IMR-90 (cell line): Measurements from ENCODE around the gene SMIM29. TPM values are rescaled to one million over a fixed set of nuclear protein-coding genes. Genes with fewer than 3 reads are reported as not detected.
A peak's percentile ranks its signal among the peaks of the same experiment; 100 is the strongest.

ENCODE experiments used
- ATAC-seq: fragments of 200-7000 bp; cut with Tn5 transposase; 2 replicates; pipeline ENCODE4 v1.9.1; 2020; ENCODE audit warnings: low read depth, mild to moderate bottlenecking, moderate library complexity
- BruUV-seq: library from RNA; stranded (reverse); fragments of 400-500 nt; replicated peaks from 2 replicates; lab custom pipeline; 2021; lab: Mats Ljungman, UMichigan
- CTCF ChIA-PET: fragments of 300-600 bp; formaldehyde crosslinking; extraction: SDS; loops from one replicate; lab custom pipeline; 2021; ENCODE audit warnings: antibody characterized with exemption; lab: Yijun Ruan, JAX
- POLR2A ChIA-PET: fragments of 300-600 bp; sonication (Branson Sonifier 250); formaldehyde crosslinking; loops from one replicate; lab custom pipeline; 2022; ENCODE audit warnings: antibody characterized with exemption; ENCODE audit not compliant: unreplicated experiment; lab: Charles Lee
- DNase-seq: peaks from one replicate; pipeline ENCODE4 v3.0.0; 2013
- H2AFZ ChIP-seq: replicated peaks from 2 replicates; pipeline ENCODE3; 2013; ENCODE audit warnings: low read length, mild to moderate bottlenecking; ENCODE audit not compliant: poor library complexity
- H2AK5ac ChIP-seq: 2 replicates; pipeline ENCODE4 v1.6.1; 2013; ENCODE audit warnings: low read depth, low read length, inconsistent platforms
- H2AK9ac ChIP-seq: replicated peaks from 2 replicates; pipeline ENCODE3; 2013; ENCODE audit warnings: mild to moderate bottlenecking, low read depth, low read length, moderate library complexity; ENCODE audit not compliant: poor library complexity
- H2BK120ac ChIP-seq: 2 replicates; pipeline ENCODE4 v1.6.1; 2013; ENCODE audit warnings: low read depth, low read length, inconsistent platforms
- H2BK15ac ChIP-seq: 3 replicates; pipeline ENCODE4 v1.6.1; 2013; ENCODE audit warnings: low read depth, low read length, inconsistent platforms
- H2BK20ac ChIP-seq: 2 replicates; pipeline ENCODE4 v1.6.1; 2013; ENCODE audit warnings: low read depth, mild to moderate bottlenecking, inconsistent platforms, low read length, moderate library complexity
- H2BK5ac ChIP-seq: 2 replicates; pipeline ENCODE4 v1.6.1; 2013; ENCODE audit warnings: mild to moderate bottlenecking, low read depth, low read length, inconsistent platforms; ENCODE audit not compliant: poor library complexity, severe bottlenecking
- H3K14ac ChIP-seq: replicated peaks from 2 replicates; pipeline ENCODE4 v1.6.1; 2013; ENCODE audit warnings: low read depth, low read length, inconsistent platforms
- H3K18ac ChIP-seq: 2 replicates; pipeline ENCODE4 v1.6.1; 2013; ENCODE audit warnings: low read depth, low read length, control low read depth
- H3K23ac ChIP-seq: 2 replicates; pipeline ENCODE4 v1.6.1; 2013; ENCODE audit warnings: low read depth, low read length, inconsistent platforms
- H3K27ac ChIP-seq: 2 replicates; pipeline ENCODE4 v1.5.1; 2013; ENCODE audit warnings: mild to moderate bottlenecking, control low read depth, low read length; ENCODE audit not compliant: insufficient read depth
- H3K27me3 ChIP-seq: 2 replicates; pipeline ENCODE4 v1.6.1; 2013; ENCODE audit warnings: low read length; ENCODE audit not compliant: control insufficient read depth, insufficient read depth
- H3K36me3 ChIP-seq: 2 replicates; pipeline ENCODE4 v1.6.1; 2013; ENCODE audit warnings: low read length, mixed read lengths; ENCODE audit not compliant: control insufficient read depth, insufficient read depth
- H3K4ac ChIP-seq: 2 replicates; pipeline ENCODE4 v1.6.1; 2013; ENCODE audit warnings: low read depth, low read length, inconsistent platforms
- H3K4me1 ChIP-seq: 2 replicates; pipeline ENCODE4 v1.6.1; 2013; ENCODE audit warnings: low read length, mixed read lengths; ENCODE audit not compliant: control insufficient read depth, insufficient read depth
- H3K4me2 ChIP-seq: 2 replicates; pipeline ENCODE4 v1.6.1; 2013; ENCODE audit warnings: low read depth, mild to moderate bottlenecking, control low read depth, low read length, moderate library complexity
- H3K4me3 ChIP-seq: 2 replicates; pipeline ENCODE4 v1.5.1; 2013; ENCODE audit warnings: low read depth, mild to moderate bottlenecking, control low read depth, low read length, moderate library complexity; ENCODE audit not compliant: insufficient read depth
- H3K56ac ChIP-seq: 2 replicates; pipeline ENCODE4 v1.6.1; 2013; ENCODE audit warnings: low read length, inconsistent platforms; ENCODE audit not compliant: insufficient read depth; ENCODE audit errors: extremely low read depth
- H3K79me1 ChIP-seq, 2 experiments: 2 replicates each; pipeline ENCODE4 v1.6.1; 2013; ENCODE audit warnings: low read length in 2 of 2, inconsistent platforms in 1 of 2, low read depth in 1 of 2
- H3K9ac ChIP-seq: 2 replicates; pipeline ENCODE4 v1.6.1; 2013; ENCODE audit warnings: low read depth, low read length, control low read depth
- H3K9me1 ChIP-seq: 2 replicates; pipeline ENCODE4 v1.6.1; 2013; ENCODE audit warnings: low read length, inconsistent platforms; ENCODE audit not compliant: insufficient read depth
- H3K9me3 ChIP-seq: 2 replicates; pipeline ENCODE4 v1.6.1; 2013; ENCODE audit warnings: low read length; ENCODE audit not compliant: control insufficient read depth, insufficient read depth
- H4K20me1 ChIP-seq: 2 replicates; pipeline ENCODE4 v1.6.1; 2013; ENCODE audit warnings: low read length, inconsistent platforms; ENCODE audit not compliant: insufficient read depth
- H4K5ac ChIP-seq: 2 replicates; pipeline ENCODE4 v1.6.1; 2013; ENCODE audit warnings: mild to moderate bottlenecking, low read depth, low read length, control low read depth
- H4K8ac ChIP-seq, 2 experiments: 2 replicates each; pipeline ENCODE4 v1.6.1; 2013; ENCODE audit warnings: low read depth in 2 of 2, low read length in 2 of 2, control low read depth in 1 of 2, inconsistent platforms in 1 of 2
- H4K91ac ChIP-seq: 2 replicates; pipeline ENCODE4 v1.6.1; 2013; ENCODE audit warnings: low read depth, low read length, inconsistent platforms; ENCODE audit not compliant: insufficient read depth
- BHLHE40 ChIP-seq: fragments of 150-350 bp; IDR thresholded peaks from 2 replicates; pipeline ENCODE4 v1.6.1; 2016; ENCODE audit warnings: mild to moderate bottlenecking, low read depth, low read length
- CEBPB ChIP-seq: IDR thresholded peaks from 2 replicates; pipeline ENCODE4 v1.6.1; 2012; ENCODE audit warnings: low read depth, low read length, improper control_type of control experiment
- CHD1 ChIP-seq: IDR thresholded peaks from 2 replicates; pipeline ENCODE4 v1.6.1; 2012; ENCODE audit warnings: low read depth, low read length, improper control_type of control experiment
- FOS ChIP-seq: fragments of 150-350 bp; IDR thresholded peaks from 2 replicates; pipeline ENCODE4 v1.6.1; 2016; ENCODE audit warnings: low read depth, low read length
- MAZ ChIP-seq: IDR thresholded peaks from 2 replicates; pipeline ENCODE4 v1.6.1; 2012; ENCODE audit warnings: low read depth, mild to moderate bottlenecking, low read length, improper control_type of control experiment, moderate library complexity, borderline replicate concordance
- MXI1 ChIP-seq: IDR thresholded peaks from 2 replicates; pipeline ENCODE4 v1.6.1; 2012; ENCODE audit warnings: low read depth, mild to moderate bottlenecking, low read length, moderate library complexity, borderline replicate concordance
- NFE2L2 ChIP-seq: fragments of 150-350 bp; IDR thresholded peaks from 2 replicates; pipeline ENCODE4 v1.6.1; 2016; ENCODE audit warnings: low read depth, mild to moderate bottlenecking, low read length
- POLR2A ChIP-seq: IDR thresholded peaks from 2 replicates; pipeline ENCODE4 v1.6.1; 2012; ENCODE audit warnings: mild to moderate bottlenecking, low read depth, low read length
- RAD21 ChIP-seq: IDR thresholded peaks from 2 replicates; pipeline ENCODE4 v1.6.1; 2012; ENCODE audit warnings: low read length, improper control_type of control experiment
- RCOR1 ChIP-seq: IDR thresholded peaks from 2 replicates; pipeline ENCODE4 v1.6.1; 2012; ENCODE audit warnings: mild to moderate bottlenecking, low read length, improper control_type of control experiment; ENCODE audit not compliant: insufficient replicate concordance
- RFX5 ChIP-seq: IDR thresholded peaks from 2 replicates; pipeline ENCODE4 v1.8.0; 2012; ENCODE audit warnings: low read depth, mild to moderate bottlenecking, low read length, moderate library complexity
- SMC3 ChIP-seq: fragments of 150-350 bp; IDR thresholded peaks from 2 replicates; pipeline ENCODE4 v1.6.1; 2016; ENCODE audit warnings: low read depth, mild to moderate bottlenecking, antibody characterized with exemption, low read length, moderate library complexity
- WGBS, 2 experiments: methylation state at CpG; one replicate each; pipeline versions ENCODE4 v1.1.5 to v1.1.7; 2013; ENCODE audit warnings: missing lambda C conversion rate in 2 of 2; ENCODE audit not compliant: insufficient read length in 1 of 2; ENCODE audit errors: extremely low coverage in 2 of 2; 5-methylcytosine and 5-hydroxymethylcytosine counted together
- dilution Hi-C: fragments of 300-500 bp; cut with HindIII; formaldehyde crosslinking; loops from one replicate; pipeline ENCODE4 v1.14.3; 2018; ENCODE audit warnings: low sequenced_read_pairs; ENCODE audit not compliant: unreplicated experiment
- in situ Hi-C: fragments of 300-500 bp; cut with MboI; formaldehyde crosslinking; loops from 3 replicates; pipeline ENCODE4 v1.14.3; 2019; ENCODE audit warnings: low sequenced_read_pairs, inconsistent platforms, mixed read lengths
- intact Hi-C: fragments of 100-400 bp; cut with micrococcal nuclease; formaldehyde crosslinking; loops from 2 replicates; pipeline ENCODE4 v1.10.0; 2022
- polyA plus RNA-seq, 3 experiments: library from polyadenylated mRNA; depleted of rRNA; stranded (reverse); fragments of >200 nt; gene quantifications; 2 replicates each; pipeline ENCODE4 v1.2.3, GENCODE V29; 2012; ENCODE audit warnings: low replicate concordance in 1 of 3
- total RNA-seq: library from RNA; depleted of rRNA; stranded (reverse); fragments of >200 nt; gene quantifications from 2 replicates; pipeline ENCODE4 v1.2.3, GENCODE V29; 2012
- TF ChIP-seq, protein P1 (sequence below): fragments of 150-350 bp; IDR thresholded peaks from 2 replicates; pipeline ENCODE4 v1.6.1; 2017; ENCODE audit warnings: mild to moderate bottlenecking, antibody characterized with exemption, low read length, low read depth
- TF ChIP-seq, protein P2 (sequence below): fragments of 150-350 bp; IDR thresholded peaks from 2 replicates; pipeline ENCODE4 v1.6.1; 2016; ENCODE audit warnings: low read depth, mild to moderate bottlenecking, low read length, moderate library complexity, borderline replicate concordance
- TF ChIP-seq, protein P3 (sequence below): conservative IDR thresholded peaks from 2 replicates; pipeline ENCODE4 v1.5.1; 2012; ENCODE audit warnings: mild to moderate bottlenecking, low read depth, low read length, improper control_type of control experiment

The SMIM29 gene
- total and polyA plus RNA-seq, 2 of the 4 experiments (the other 2 are of a cell fraction): 8.4 to 28.9 TPM

DNA sequence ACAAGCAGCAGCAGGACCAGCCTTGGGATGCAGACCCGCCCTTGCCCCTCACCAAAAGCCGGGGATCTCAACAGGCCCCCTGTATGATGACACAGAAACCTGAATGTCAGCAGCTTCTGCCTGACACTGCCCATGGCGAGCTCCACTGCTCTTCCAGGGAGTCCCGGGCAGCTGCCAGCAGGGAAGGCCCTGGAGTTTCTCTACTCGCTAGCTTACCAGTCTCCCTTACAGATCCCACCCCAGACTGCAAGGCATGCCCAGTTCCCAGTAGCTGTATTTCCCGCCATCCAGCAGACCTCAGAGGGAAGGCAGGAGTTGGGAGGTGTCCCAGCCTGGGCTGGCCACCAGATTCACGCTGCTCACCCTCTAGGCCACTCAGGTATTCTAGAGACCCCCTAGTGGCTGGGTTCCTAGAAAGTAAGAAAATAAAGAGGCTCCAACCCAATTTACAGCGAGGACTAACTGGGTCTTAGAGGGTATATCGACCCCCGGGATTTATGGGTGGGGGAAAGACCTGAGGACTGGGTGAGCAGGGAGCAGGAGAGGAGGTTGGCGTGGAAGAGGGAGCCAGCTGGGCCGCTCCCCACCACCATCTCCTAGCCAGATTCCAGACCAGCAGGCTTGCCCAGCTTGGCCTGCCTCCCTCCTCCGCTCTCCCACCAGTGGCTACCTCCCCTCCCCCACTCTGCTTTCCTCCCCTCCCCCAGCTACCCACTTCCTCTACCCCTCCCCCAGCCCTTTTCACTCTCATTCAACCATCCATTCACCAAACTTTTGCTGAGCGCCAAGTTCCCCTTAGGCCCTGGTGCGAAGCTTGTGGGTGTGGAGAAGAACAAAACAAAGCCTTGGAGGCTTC lies 21.8 kb downstream of the SMIM29 start:
- Histone ChIP-seq H3K4me3 (no peak overlapping the region), H3K56ac (no peak overlapping the region), H3K18ac (no peak overlapping the region), H2BK15ac (peak overlapping the region; percentile 65; the same call in 1 of the 3 replicates), H4K91ac (no peak overlapping the region), H3K9me3 (no peaks in the 10 kb centered on the region), H3K14ac (no peak overlapping the region), H4K5ac (no peak overlapping the region), H3K36me3 (no peaks in the 10 kb centered on the region), H3K9ac (no peak overlapping the region), H3K9me1 (peaks cover 17% of the 10 kb centered on the region), H3K23ac (no peak overlapping the region), H3K4me2 (no peak overlapping the region), H2AFZ (no peak overlapping the region), H2BK20ac (peak overlapping the region; percentile 44; the same call in 1 of the 2 replicates), H3K79me1 (peaks cover 0 to 8% of the 10 kb centered on the region in 2 experiments; a peak in 1 of 4 replicates), H3K27ac (no peak overlapping the region), H2BK120ac (peak overlapping the region; percentile 38), H3K4me1 (peaks cover 18% of the 10 kb centered on the region), H3K4ac (peak overlapping the region; percentile 39; the same call in 1 of the 2 replicates), H4K20me1 (no peaks in the 10 kb centered on the region), H2AK5ac (peak overlapping the region; percentile 86; the same call in 1 of the 2 replicates), H4K8ac (no peak overlapping the region), H2AK9ac (no peak overlapping the region), H2BK5ac (no peak overlapping the region), H3K27me3 (no peaks in the 10 kb centered on the region)
- no TSS peak for BruUV-seq
- ATAC-seq: no peak
- ChIA-PET CTCF (no interaction called here), POLR2A (no interaction called here)
- intact Hi-C loops (no loop called here), dilution Hi-C loops (no loop called here), in situ Hi-C loops (no loop called here)
- WGBS, 2 experiments: no CpG with 5 or more reads among the region's 15 CpGs
- no peak for DNase-seq
- TF ChIP-seq POLR2A: no peak
- no peak for TF ChIP-seq MXI1
- TF ChIP-seq RAD21: no peak
- TF ChIP-seq MAZ: no peak
- TF ChIP-seq, protein P1, sequence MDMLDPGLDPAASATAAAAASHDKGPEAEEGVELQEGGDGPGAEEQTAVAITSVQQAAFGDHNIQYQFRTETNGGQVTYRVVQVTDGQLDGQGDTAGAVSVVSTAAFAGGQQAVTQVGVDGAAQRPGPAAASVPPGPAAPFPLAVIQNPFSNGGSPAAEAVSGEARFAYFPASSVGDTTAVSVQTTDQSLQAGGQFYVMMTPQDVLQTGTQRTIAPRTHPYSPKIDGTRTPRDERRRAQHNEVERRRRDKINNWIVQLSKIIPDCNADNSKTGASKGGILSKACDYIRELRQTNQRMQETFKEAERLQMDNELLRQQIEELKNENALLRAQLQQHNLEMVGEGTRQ: no peak
- no peak for TF ChIP-seq BHLHE40
- TF ChIP-seq NFE2L2: no peak
- TF ChIP-seq, protein P2, sequence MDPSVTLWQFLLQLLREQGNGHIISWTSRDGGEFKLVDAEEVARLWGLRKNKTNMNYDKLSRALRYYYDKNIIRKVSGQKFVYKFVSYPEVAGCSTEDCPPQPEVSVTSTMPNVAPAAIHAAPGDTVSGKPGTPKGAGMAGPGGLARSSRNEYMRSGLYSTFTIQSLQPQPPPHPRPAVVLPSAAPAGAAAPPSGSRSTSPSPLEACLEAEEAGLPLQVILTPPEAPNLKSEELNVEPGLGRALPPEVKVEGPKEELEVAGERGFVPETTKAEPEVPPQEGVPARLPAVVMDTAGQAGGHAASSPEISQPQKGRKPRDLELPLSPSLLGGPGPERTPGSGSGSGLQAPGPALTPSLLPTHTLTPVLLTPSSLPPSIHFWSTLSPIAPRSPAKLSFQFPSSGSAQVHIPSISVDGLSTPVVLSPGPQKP: no peak
- TF ChIP-seq, protein P3, sequence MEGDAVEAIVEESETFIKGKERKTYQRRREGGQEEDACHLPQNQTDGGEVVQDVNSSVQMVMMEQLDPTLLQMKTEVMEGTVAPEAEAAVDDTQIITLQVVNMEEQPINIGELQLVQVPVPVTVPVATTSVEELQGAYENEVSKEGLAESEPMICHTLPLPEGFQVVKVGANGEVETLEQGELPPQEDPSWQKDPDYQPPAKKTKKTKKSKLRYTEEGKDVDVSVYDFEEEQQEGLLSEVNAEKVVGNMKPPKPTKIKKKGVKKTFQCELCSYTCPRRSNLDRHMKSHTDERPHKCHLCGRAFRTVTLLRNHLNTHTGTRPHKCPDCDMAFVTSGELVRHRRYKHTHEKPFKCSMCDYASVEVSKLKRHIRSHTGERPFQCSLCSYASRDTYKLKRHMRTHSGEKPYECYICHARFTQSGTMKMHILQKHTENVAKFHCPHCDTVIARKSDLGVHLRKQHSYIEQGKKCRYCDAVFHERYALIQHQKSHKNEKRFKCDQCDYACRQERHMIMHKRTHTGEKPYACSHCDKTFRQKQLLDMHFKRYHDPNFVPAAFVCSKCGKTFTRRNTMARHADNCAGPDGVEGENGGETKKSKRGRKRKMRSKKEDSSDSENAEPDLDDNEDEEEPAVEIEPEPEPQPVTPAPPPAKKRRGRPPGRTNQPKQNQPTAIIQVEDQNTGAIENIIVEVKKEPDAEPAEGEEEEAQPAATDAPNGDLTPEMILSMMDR: no peak
- no peak for TF ChIP-seq RCOR1
- no peak for TF ChIP-seq SMC3
- no peak for TF ChIP-seq FOS
- no peak for TF ChIP-seq CEBPB
- no peak for TF ChIP-seq RFX5
- no peak for TF ChIP-seq CHD1
